GM21786 (cell line): ENCODE measurements around the gene ATF6.
"Not testable (repeated sequence)": the region's sequence is repeated elsewhere in the genome, so short reads cannot be mapped to it uniquely, and the experiment has no call there.

ENCODE experiments used
- ATAC-seq: cut with Tn5 transposase; IDR thresholded peaks from one replicate; pipeline ENCODE4 v1.9.1; 2021; ENCODE audit not compliant: unreplicated experiment

ATF6 gene

DNA sequence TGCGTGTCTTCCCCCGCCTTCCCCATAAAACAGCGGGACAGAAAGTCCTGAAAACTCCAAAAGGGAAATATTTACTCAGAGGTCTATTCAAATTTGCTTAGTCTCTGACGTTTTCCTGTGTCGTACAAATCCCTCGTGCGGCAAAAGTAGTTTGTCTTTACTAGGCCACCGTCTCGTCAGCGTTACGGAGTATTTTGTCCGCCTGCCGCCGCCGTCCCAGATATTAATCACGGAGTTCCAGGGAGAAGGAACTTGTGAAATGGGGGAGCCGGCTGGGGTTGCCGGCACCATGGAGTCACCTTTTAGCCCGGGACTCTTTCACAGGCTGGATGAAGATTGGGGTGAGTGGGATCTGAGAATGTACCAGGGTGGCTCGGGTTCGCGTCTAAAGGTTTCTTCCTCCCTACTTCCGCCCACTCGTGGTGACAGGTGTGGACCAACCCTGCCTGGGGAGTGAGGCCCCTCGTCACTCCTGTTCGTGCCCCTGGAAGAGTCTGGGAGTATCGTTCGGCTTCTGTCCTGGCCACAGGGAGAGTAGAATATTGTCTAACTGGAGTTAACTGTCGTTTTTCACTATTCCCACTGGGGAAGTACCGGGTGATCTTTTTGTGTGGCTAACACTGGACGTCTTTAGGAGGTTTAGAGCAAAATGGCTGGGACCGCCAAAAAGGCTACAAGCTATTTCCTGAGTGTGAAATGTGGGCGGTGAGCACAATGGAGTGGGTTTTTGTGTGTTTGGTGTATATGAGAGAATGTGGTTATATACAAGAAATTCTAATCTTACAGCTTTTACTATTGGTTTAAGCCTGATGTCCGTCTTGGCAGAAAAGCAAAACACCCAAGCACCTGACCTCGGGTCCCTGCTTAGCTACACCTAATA, at the start of gene ATF6:
ATF6 (plus strand) TSS at position 219 of the 880 bp plus-strand sequence; CDS start at position 260, 41 bp downstream.
- peak; percentile 70 for ATAC-seq

DNA sequence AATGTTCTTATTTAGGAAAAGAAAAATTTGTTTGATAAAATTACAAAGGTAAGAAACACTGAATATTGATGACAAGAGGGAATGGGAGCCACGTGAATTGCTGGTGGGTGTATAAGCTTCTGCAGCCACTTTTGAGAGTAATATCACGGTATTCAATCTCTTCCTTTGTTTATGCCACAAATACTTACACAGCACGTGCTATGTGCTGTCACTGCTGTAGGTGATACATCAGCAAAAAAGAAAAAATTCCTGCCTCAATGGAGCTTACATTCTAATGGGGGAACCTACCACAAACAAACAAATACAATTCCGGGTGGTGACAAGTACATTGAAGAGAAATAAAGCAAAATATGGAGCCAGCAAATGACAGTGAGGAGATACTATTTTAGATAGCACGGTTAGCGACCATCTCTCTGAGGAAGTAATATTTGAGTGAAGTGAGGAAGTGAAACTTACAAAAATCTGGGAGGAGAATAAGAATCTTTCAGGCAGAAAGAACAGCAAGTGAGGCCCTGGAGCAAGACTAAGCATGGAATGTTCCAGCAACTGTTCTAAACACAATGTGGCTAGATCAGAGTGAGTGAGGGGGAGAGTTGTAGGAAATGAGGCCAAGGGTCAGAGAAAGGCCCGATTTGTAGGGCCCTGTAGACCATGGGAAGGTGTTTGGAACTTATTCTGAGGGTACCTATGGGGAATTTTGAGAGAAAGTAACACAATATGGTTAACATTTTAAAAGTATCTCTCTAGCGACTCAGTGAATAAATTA, 47.4 kb upstream of the ATF6 start:
- peak; percentile 66 for ATAC-seq

DNA sequence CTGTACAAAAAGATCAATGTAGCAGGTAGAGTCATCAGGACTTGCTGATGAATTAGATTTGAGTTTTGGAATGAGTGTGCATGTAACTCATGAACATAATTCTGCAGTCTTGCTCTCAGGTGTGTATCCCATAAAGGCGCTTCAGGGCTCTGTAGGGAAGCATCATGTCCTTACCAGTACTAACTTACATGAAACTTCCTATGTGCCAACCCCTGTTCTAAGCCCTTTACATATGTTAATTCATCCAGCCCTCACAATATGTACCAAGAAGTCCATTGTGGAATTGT, 46.9 kb upstream of the ATF6 start:
- ATAC-seq: peak; percentile 46

DNA sequence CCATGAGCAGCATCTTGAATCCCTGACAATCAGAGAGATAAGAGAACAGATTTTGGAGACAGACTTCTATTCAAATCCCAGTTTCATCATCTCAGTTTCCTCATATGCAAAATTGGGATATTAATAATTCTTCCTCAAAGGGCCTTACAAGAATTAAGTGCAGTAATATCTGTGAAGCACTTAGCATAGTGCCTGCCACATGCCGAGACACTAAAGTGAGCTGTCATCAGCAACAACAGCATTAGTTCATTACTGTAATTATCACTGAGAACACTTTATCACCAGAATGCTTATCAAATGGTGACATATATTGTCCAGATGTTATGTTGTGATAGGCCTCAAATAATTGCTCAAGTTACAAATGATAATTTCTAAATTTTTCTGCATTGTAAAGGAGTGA, 45.7 kb upstream of the ATF6 start:
- no peak for ATAC-seq

DNA sequence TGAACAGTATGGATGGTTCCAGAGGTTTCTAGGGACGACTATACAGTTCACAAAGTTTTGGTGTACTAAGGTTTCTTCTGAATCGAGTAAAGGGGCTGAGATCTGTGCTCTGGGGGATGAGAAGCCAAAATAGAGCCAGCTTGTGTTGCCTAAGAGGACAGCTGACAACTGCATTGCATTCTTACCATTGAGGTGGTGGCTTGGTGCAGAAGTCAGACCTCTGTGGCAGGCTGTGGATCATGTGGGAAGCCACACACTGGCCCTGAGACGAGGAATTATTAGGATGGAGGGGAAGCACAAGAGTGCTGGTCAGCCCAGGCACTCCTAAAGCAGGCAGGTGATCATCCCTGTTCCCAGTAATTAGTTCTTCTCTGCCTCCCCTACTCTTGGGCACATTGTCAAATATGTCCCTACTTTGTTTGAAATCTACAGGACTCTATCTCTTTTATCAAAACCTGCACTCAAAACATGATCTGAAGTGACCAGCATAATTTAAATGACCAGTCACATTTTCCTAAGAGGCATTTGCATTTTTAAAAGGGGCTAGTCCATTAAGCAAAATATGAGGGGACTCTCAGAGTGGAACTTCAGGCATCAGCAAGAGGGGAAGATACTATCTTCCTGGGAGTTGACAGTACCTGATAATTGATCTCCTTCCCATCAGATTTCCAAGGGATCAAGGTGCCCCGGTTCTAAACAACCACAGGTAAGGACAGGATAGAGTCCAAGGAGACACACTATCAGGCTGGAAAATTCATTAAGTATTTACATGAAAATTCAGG, 45.0 kb upstream of the ATF6 start, which contains the start of gene FCRLB:
FCRLB (plus strand) TSS at position 589 of the 782 bp plus-strand sequence. CDS start 1,129 bp downstream, outside the sequence.
- ATAC-seq: no peak

- ATAC-seq: no peak
Measured at GRCh38 chr1:161721738-161722343, 44.3 kb upstream of the ATF6 start.

GRCh38 chr1:161722406-161722805, 43.7 kb upstream of the ATF6 start:
- no peak for ATAC-seq

GRCh38 chr1:161723459-161724141, 42.5 kb upstream of the ATF6 start:
- no peak for ATAC-seq

- ATAC-seq: not testable (repeated sequence)
Measured at GRCh38 chr1:161725258-161725907, 40.7 kb upstream of the ATF6 start.

DNA sequence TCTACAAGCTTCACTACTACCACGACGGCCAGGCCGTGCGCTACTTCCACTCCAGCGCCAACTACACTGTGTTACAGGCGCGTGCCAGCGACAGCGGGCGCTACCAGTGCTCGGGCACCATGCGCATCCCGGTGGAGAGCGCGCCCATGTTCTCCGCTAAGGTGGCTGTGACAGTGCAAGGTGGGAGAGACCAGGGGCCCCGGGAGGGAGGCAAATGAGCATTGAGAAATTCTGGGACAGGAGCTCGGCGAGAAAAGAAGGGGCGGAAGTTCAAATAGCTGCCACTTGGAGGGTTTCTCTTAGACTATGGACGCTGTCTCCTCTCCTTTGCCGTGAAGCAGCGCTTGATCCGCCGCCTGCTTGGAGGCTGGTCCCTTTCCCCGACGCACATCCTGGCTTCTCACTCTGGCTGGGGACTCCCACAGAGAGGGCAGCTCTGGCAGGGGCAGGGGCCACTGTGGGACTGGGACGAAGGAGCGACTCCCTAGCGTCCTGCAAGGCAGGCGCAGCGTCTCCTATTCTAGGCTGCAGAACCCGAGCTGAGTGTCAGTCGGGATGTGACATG, 40.1 kb upstream of the ATF6 start:
- no peak for ATAC-seq

DNA sequence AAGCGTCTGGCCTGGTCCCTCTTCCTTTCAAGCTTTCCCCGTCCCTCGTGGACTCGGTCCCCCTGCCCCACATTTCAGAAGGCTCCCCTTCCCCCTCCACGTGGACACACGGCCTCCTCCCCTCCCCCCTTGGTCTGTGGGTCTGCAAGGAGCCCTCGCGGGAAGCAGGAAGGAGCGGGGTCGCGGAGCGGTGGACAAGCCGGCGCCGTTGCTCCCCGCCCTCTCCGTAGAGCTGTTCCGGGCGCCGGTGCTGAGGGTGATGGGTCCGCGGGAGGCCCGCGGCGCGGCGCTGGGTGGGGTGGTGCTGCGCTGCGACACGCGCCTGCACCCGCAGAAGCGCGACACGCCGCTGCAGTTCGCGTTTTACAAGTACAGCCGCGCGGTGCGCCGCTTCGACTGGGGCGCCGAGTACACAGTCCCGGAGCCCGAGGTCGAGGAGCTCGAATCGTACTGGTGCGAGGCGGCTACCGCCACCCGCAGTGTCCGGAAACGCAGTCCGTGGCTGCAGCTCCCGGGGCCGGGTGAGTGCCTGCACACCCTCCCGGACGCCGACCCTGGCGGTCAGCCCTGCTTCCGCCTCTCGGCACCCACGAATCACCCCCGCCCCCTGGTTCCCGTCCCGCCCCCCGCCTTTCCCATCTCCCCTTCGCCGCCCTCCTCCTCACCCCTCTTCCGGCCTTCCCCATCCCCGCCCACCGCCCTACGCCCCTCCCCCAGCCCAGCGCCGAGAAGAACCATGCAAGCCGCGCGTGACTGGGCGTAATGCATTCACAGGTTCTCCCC, 39.5 kb upstream of the ATF6 start:
- ATAC-seq: peak; percentile 49

GRCh38 chr1:161727256-161727924, 38.7 kb upstream of the ATF6 start:
- peak; percentile 12 for ATAC-seq

GRCh38 chr1:161728376-161729226, 37.5 kb upstream of the ATF6 start:
- no peak for ATAC-seq

GRCh38 chr1:161730050-161730564, 36.0 kb upstream of the ATF6 start:
- no peak for ATAC-seq

DNA sequence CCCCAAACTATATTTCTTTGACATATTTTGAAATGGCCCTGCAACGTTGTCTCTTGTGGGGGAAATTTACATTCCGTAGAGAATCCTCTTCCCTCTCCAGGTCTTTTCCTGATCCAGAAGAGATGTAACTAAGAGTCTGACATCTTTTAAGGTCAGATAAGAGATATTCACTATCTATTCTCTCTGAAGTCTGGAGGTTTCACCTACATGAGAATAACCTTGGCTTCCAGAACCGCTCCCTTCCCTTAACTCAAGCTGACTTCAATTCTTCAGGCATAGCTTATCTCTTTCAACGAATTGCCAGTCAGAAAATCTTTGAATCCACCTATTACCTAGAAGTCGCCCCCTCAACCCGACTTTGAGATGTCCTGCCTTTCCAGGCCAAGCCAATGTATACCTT, 34.9 kb upstream of the ATF6 start:
- ATAC-seq: no peak

- no peak for ATAC-seq
Measured at GRCh38 chr1:161731981-161732718, 34.0 kb upstream of the ATF6 start.
